ENCODE results near the gene CD82.
"Not testable (repeated sequence)": the region's sequence is repeated elsewhere in the genome, so short reads cannot be mapped to it uniquely, and the experiment has no call there.

CD82 gene

GRCh38 chr11:44548032-44548695, 17.3 kb upstream of the CD82 start:
- Histone ChIP-seq H3K9me2 (replicated peaks; ENCODE audit: control insufficient read depth, low read length) (no peaks in the 10 kb centered on the region), H3K27ac (ENCODE audit: low read depth, low read length) (no peak overlapping the region), H3F3A (ENCODE audit: control insufficient read depth, insufficient read depth) (no peaks in the 10 kb centered on the region)

GRCh38 chr11:44548961-44549749, 16.3 kb upstream of the CD82 start:
- H3K27ac ChIP-seq (ENCODE audit: low read depth, low read length); H3K79me2 ChIP-seq (ENCODE audit: control insufficient read depth, low read length); H4K20me1 ChIP-seq (ENCODE audit: control insufficient read depth, insufficient read depth, low read depth, low read length); H3K9me2 ChIP-seq (replicated peaks; ENCODE audit: control insufficient read depth, low read length); H3F3A ChIP-seq (ENCODE audit: control insufficient read depth, insufficient read depth); H3K27me3 ChIP-seq (ENCODE audit: control insufficient read depth, low read length); H3K9me3 ChIP-seq (ENCODE audit: control insufficient read depth, insufficient read depth, low read length); H3K36me3 ChIP-seq (ENCODE audit: control insufficient read depth, low read length); H3K4me1 ChIP-seq (ENCODE audit: control insufficient read depth, low read length); H3K4me2 ChIP-seq (ENCODE audit: low read length); H3K4me3 ChIP-seq (ENCODE audit: low read length): not testable (repeated sequence)

More at GRCh38 chr11:44548032-44548695, 17.3 kb upstream of the CD82 start:
- Histone ChIP-seq H3K4me3 (ENCODE audit: low read length) (no peak overlapping the region), H3K9me3 (ENCODE audit: control insufficient read depth, insufficient read depth, low read length) (no peaks in the 10 kb centered on the region), H3K27me3 (ENCODE audit: control insufficient read depth, low read length) (peaks cover 7% of the 10 kb centered on the region), H3K4me2 (ENCODE audit: low read length) (no peak overlapping the region), H3K79me2 (ENCODE audit: control insufficient read depth, low read length) (no peaks in the 10 kb centered on the region), H4K20me1 (ENCODE audit: control insufficient read depth, insufficient read depth, low read depth, low read length) (no peaks in the 10 kb centered on the region), H3K4me1 (ENCODE audit: control insufficient read depth, low read length) (no peaks in the 10 kb centered on the region), H3K36me3 (ENCODE audit: control insufficient read depth, low read length) (no peaks in the 10 kb centered on the region)
- TF ChIP-seq CTCF (IDR thresholded peaks at IDR 0.05; ENCODE audit: low read depth, low read length, poor library complexity, severe bottlenecking) (no peak), EZH2phosphoT487 (IDR thresholded peaks at IDR 0.05; ENCODE audit: borderline replicate concordance, low read length) (no peak)

GRCh38 chr11:44550123-44550522, 15.3 kb upstream of the CD82 start:
- H3K36me3 ChIP-seq (ENCODE audit: control insufficient read depth, low read length): no peaks in the 10 kb centered on the region
- H3K9me3 ChIP-seq (ENCODE audit: control insufficient read depth, insufficient read depth, low read length): no peaks in the 10 kb centered on the region
- H3K79me2 ChIP-seq (ENCODE audit: control insufficient read depth, low read length): no peaks in the 10 kb centered on the region

More at GRCh38 chr11:44550123-44550522, 15.3 kb upstream of the CD82 start:
- H3K9me2 ChIP-seq (replicated peaks; ENCODE audit: control insufficient read depth, low read length): no peaks in the 10 kb centered on the region
- no peak for TF ChIP-seq EZH2phosphoT487 (IDR thresholded peaks at IDR 0.05; ENCODE audit: borderline replicate concordance, low read length)
- TF ChIP-seq CTCF (IDR thresholded peaks at IDR 0.05; ENCODE audit: low read depth, low read length, poor library complexity, severe bottlenecking): no peak
- no peaks in the 10 kb centered on the region for H4K20me1 ChIP-seq (ENCODE audit: control insufficient read depth, insufficient read depth, low read depth, low read length)
- no peaks in the 10 kb centered on the region for H3K4me1 ChIP-seq (ENCODE audit: control insufficient read depth, low read length)
- no peak overlapping the region for H3K4me3 ChIP-seq (ENCODE audit: low read length)
- H3K27ac ChIP-seq (ENCODE audit: low read depth, low read length): no peak overlapping the region
- H3K4me2 ChIP-seq (ENCODE audit: low read length): no peak overlapping the region
- H3K27me3 ChIP-seq (ENCODE audit: control insufficient read depth, low read length): peaks cover 7% of the 10 kb centered on the region
- H3F3A ChIP-seq (ENCODE audit: control insufficient read depth, insufficient read depth): no peaks in the 10 kb centered on the region

Measured in DOHH2 (cell line).